HepG2 (cell line): ENCODE measurements around the gene OASL. TPM values are rescaled to one million over a fixed set of nuclear protein-coding genes. Genes with fewer than 3 reads are reported as not detected.

Experiments
- ATAD3A ChIP-seq: sonication (generic); formaldehyde crosslinking; IDR thresholded peaks from 2 replicates; pipeline ENCODE4 v1.4.0; 2020; ENCODE audit warnings: missing genetic modification reagents
- CCDC6 ChIP-seq: sonication (generic); formaldehyde crosslinking; IDR thresholded peaks from 2 replicates; pipeline ENCODE4 v1.8.1; 2022; ENCODE audit warnings: mild to moderate bottlenecking, missing genetic modification reagents, moderate library complexity
- ELF4 ChIP-seq: sonication (generic); formaldehyde crosslinking; IDR thresholded peaks from 2 replicates; pipeline ENCODE4 v1.5.0; 2020; ENCODE audit warnings: missing genetic modification reagents, mild to moderate bottlenecking, moderate library complexity, borderline replicate concordance
- GABPB1 ChIP-seq: IDR thresholded peaks from 2 replicates; pipeline ENCODE4 v1.6.1; 2016; ENCODE audit warnings: mild to moderate bottlenecking, missing genetic modification reagents, moderate library complexity, missing compliant biosample characterization
- MLLT10 ChIP-seq: sonication (generic); formaldehyde crosslinking; IDR thresholded peaks from 2 replicates; pipeline ENCODE4 v1.4.0; 2020; ENCODE audit warnings: missing genetic modification reagents
- NR2C2 ChIP-seq: sonication (generic); formaldehyde crosslinking; IDR thresholded peaks from 2 replicates; pipeline ENCODE4 v1.4.0; 2020; ENCODE audit warnings: missing genetic modification reagents, mild to moderate bottlenecking, moderate library complexity, borderline replicate concordance
- ZNF333 ChIP-seq: sonication (generic); formaldehyde crosslinking; IDR thresholded peaks from 2 replicates; pipeline ENCODE4 v1.4.0; 2020; ENCODE audit warnings: mild to moderate bottlenecking, missing genetic modification reagents, borderline replicate concordance
- ZNF670 ChIP-seq: sonication (generic); formaldehyde crosslinking; IDR thresholded peaks from 2 replicates; pipeline ENCODE4 v1.8.0; 2022; ENCODE audit warnings: mild to moderate bottlenecking, missing genetic modification reagents, borderline replicate concordance
- ZNF724P ChIP-seq: sonication (generic); formaldehyde crosslinking; IDR thresholded peaks from 2 replicates; pipeline ENCODE4 v1.8.0; 2022; ENCODE audit warnings: missing genetic modification reagents, borderline replicate concordance
- ZNF781 ChIP-seq: sonication (generic); formaldehyde crosslinking; IDR thresholded peaks from 2 replicates; pipeline ENCODE4 v1.5.1; 2020; ENCODE audit warnings: borderline replicate concordance, mild to moderate bottlenecking, missing genetic modification reagents; ENCODE audit errors: not compliant biosample characterization
- ZNF879 ChIP-seq: sonication (generic); formaldehyde crosslinking; IDR thresholded peaks from 2 replicates; pipeline ENCODE4 v1.8.1; 2023; ENCODE audit warnings: missing genetic modification reagents
- polyA plus RNA-seq, 8 experiments: library from polyadenylated mRNA; depleted of rRNA in 3 of 8; stranded (reverse) in 7 of 8; unstranded in 1 of 8; fragments of >200 nt; fragmentation: Illumina TruSeq in 4 of 8; extraction: Trizol in 4 of 8; gene quantifications; 2 replicates each; pipeline versions ENCODE4 v1.2.1 to v1.2.3, GENCODE V29; 2011 to 2016; ENCODE audit warnings: low read depth in 4 of 8, missing spikeins in 1 of 8, mixed read lengths in 1 of 8; ENCODE audit not compliant: insufficient read depth in 1 of 8
- total RNA-seq, 5 experiments: library from RNA; depleted of rRNA; stranded (reverse); fragments of >200 nt; fragmentation: Illumina TruSeq; extraction: Trizol; gene quantifications; 2 replicates each; pipeline ENCODE4 v1.2.3, GENCODE V29; 2016; ENCODE audit warnings: low read depth in 1 of 5
- TF ChIP-seq, protein P1 (sequence below): IDR thresholded peaks from 2 replicates; pipeline ENCODE4 v1.4.0; 2020; ENCODE audit warnings: mild to moderate bottlenecking, missing genetic modification reagents
- TF ChIP-seq, protein P2 (sequence below): sonication (generic); formaldehyde crosslinking; IDR thresholded peaks from 2 replicates; pipeline ENCODE4 v1.4.0; 2020; ENCODE audit warnings: mild to moderate bottlenecking, missing genetic modification reagents, borderline replicate concordance
- TF ChIP-seq, protein P3 (sequence below): sonication (generic); formaldehyde crosslinking; IDR thresholded peaks from 2 replicates; pipeline ENCODE4 v1.8.0; 2022; ENCODE audit warnings: mild to moderate bottlenecking, missing genetic modification reagents, moderate library complexity
- TF ChIP-seq, protein P4 (sequence below): sonication (generic); formaldehyde crosslinking; IDR thresholded peaks from 2 replicates; pipeline ENCODE4 v1.4.0; 2020; ENCODE audit warnings: mild to moderate bottlenecking, low read depth, missing genetic modification reagents
- TF ChIP-seq, protein P5 (sequence below): IDR thresholded peaks from 2 replicates; pipeline ENCODE4 v1.6.1; 2012; ENCODE audit warnings: low read depth, low read length, improper control_type of control experiment

Gene OASL
- total and polyA plus RNA-seq, 2 of the 13 experiments (the other 11 are each of a cell fraction or from before 2014, with no cell fraction given) = 0.11 to 0.22 TPM

DNA sequence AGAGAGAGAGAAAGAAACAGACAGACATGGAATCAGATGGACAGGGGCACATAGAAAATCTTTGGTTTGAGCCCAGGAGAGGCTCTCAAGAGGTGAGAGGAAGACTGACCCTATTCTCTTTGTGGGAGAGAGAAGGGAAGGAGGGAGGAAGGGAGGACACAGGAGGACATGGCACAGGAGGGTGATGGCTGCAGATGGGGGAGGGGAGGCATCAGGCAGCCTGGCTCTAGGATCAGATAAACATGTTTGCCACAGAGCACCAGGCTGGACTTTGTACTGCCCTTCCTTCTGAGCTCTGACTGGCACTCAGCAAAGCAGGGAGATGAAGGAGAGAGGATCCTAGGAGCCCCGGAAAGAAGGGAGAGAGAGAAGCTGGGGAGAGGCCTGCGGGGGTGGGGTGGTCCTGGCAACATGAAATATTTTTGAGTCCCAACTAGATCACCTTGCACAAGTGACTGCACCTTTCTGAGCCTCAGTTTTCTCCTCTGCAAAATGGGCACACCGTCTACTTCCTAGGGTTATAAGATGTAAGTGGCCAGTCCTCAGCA is 54.6 kb downstream of the OASL start (continued):
- TF ChIP-seq, protein P1, sequence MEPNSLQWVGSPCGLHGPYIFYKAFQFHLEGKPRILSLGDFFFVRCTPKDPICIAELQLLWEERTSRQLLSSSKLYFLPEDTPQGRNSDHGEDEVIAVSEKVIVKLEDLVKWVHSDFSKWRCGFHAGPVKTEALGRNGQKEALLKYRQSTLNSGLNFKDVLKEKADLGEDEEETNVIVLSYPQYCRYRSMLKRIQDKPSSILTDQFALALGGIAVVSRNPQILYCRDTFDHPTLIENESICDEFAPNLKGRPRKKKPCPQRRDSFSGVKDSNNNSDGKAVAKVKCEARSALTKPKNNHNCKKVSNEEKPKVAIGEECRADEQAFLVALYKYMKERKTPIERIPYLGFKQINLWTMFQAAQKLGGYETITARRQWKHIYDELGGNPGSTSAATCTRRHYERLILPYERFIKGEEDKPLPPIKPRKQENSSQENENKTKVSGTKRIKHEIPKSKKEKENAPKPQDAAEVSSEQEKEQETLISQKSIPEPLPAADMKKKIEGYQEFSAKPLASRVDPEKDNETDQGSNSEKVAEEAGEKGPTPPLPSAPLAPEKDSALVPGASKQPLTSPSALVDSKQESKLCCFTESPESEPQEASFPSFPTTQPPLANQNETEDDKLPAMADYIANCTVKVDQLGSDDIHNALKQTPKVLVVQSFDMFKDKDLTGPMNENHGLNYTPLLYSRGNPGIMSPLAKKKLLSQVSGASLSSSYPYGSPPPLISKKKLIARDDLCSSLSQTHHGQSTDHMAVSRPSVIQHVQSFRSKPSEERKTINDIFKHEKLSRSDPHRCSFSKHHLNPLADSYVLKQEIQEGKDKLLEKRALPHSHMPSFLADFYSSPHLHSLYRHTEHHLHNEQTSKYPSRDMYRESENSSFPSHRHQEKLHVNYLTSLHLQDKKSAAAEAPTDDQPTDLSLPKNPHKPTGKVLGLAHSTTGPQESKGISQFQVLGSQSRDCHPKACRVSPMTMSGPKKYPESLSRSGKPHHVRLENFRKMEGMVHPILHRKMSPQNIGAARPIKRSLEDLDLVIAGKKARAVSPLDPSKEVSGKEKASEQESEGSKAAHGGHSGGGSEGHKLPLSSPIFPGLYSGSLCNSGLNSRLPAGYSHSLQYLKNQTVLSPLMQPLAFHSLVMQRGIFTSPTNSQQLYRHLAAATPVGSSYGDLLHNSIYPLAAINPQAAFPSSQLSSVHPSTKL (CRISPR knock-in tag) = peak; percentile 68
- TF ChIP-seq ZNF670 = no peak
- peak; percentile 39; the same call in 1 of the 2 replicates for TF ChIP-seq NR2C2 (CRISPR knock-in tag)
- no peak for TF ChIP-seq ZNF333 (CRISPR knock-in tag)
- 0 out of 2 replicates have a peak, but pooled peaks have one; percentile 20 for TF ChIP-seq GABPB1 (CRISPR knock-in tag)
- TF ChIP-seq CCDC6 (CRISPR knock-in tag) = no peak
- TF ChIP-seq ZNF879 (CRISPR knock-in tag) = no peak
- TF ChIP-seq ATAD3A (CRISPR knock-in tag) = no peak
- TF ChIP-seq ZNF724P (CRISPR knock-in tag) = no peak
- no peak for TF ChIP-seq ZNF781
- TF ChIP-seq, protein P2, sequence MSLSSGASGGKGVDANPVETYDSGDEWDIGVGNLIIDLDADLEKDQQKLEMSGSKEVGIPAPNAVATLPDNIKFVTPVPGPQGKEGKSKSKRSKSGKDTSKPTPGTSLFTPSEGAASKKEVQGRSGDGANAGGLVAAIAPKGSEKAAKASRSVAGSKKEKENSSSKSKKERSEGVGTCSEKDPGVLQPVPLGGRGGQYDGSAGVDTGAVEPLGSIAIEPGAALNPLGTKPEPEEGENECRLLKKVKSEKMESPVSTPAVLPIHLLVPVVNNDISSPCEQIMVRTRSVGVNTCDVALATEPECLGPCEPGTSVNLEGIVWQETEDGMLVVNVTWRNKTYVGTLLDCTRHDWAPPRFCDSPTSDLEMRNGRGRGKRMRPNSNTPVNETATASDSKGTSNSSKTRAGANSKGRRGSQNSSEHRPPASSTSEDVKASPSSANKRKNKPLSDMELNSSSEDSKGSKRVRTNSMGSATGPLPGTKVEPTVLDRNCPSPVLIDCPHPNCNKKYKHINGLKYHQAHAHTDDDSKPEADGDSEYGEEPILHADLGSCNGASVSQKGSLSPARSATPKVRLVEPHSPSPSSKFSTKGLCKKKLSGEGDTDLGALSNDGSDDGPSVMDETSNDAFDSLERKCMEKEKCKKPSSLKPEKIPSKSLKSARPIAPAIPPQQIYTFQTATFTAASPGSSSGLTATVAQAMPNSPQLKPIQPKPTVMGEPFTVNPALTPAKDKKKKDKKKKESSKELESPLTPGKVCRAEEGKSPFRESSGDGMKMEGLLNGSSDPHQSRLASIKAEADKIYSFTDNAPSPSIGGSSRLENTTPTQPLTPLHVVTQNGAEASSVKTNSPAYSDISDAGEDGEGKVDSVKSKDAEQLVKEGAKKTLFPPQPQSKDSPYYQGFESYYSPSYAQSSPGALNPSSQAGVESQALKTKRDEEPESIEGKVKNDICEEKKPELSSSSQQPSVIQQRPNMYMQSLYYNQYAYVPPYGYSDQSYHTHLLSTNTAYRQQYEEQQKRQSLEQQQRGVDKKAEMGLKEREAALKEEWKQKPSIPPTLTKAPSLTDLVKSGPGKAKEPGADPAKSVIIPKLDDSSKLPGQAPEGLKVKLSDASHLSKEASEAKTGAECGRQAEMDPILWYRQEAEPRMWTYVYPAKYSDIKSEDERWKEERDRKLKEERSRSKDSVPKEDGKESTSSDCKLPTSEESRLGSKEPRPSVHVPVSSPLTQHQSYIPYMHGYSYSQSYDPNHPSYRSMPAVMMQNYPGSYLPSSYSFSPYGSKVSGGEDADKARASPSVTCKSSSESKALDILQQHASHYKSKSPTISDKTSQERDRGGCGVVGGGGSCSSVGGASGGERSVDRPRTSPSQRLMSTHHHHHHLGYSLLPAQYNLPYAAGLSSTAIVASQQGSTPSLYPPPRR (CRISPR knock-in tag) = no peak
- TF ChIP-seq ELF4 (CRISPR knock-in tag) = no peak
- TF ChIP-seq, protein P3, sequence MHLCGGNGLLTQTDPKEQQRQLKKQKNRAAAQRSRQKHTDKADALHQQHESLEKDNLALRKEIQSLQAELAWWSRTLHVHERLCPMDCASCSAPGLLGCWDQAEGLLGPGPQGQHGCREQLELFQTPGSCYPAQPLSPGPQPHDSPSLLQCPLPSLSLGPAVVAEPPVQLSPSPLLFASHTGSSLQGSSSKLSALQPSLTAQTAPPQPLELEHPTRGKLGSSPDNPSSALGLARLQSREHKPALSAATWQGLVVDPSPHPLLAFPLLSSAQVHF (CRISPR knock-in tag) = no peak
- TF ChIP-seq, protein P4, sequence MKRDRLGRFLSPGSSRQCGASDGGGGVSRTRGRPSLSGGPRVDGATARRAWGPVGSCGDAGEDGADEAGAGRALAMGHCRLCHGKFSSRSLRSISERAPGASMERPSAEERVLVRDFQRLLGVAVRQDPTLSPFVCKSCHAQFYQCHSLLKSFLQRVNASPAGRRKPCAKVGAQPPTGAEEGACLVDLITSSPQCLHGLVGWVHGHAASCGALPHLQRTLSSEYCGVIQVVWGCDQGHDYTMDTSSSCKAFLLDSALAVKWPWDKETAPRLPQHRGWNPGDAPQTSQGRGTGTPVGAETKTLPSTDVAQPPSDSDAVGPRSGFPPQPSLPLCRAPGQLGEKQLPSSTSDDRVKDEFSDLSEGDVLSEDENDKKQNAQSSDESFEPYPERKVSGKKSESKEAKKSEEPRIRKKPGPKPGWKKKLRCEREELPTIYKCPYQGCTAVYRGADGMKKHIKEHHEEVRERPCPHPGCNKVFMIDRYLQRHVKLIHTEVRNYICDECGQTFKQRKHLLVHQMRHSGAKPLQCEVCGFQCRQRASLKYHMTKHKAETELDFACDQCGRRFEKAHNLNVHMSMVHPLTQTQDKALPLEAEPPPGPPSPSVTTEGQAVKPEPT (CRISPR knock-in tag) = no peak
- TF ChIP-seq, protein P5, sequence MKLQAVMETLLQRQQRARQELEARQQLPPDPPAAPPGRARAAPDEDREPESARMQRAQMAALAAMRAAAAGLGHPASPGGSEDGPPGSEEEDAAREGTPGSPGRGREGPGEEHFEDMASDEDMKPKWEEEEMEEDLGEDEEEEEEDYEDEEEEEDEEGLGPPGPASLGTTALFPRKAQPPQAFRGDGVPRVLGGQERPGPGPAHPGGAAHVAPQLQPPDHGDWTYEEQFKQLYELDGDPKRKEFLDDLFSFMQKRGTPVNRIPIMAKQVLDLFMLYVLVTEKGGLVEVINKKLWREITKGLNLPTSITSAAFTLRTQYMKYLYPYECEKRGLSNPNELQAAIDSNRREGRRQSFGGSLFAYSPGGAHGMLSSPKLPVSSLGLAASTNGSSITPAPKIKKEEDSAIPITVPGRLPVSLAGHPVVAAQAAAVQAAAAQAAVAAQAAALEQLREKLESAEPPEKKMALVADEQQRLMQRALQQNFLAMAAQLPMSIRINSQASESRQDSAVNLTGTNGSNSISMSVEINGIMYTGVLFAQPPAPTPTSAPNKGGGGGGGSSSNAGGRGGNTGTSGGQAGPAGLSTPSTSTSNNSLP = no peak
- no peak for TF ChIP-seq MLLT10 (CRISPR knock-in tag)
